Spleen (tissue), 11 donors: Measurements from ENCODE around the gene RNF19B. TPM values are rescaled to one million over a fixed set of nuclear protein-coding genes. Genes with fewer than 3 reads are reported as not detected.

Experiments
- DNase-seq: peaks from one replicate; pipeline ENCODE4 v3.0.0-alpha.2; 2020
- H3K27ac ChIP-seq, 8 donors: fragments of 200-600 bp; sonication (generic) in 7 of 8; 1 replicate in 4 of 8; 2 replicates in 4 of 8; pipeline versions ENCODE4 v1.5.0 to v1.8.0; 2016 to 2021; ENCODE audit warnings: inconsistent platforms in 4 of 8, mild to moderate bottlenecking in 4 of 8, moderate library complexity in 1 of 8
- H3K27me3 ChIP-seq, 7 donors: fragments of 200-600 bp; sonication (generic) in 6 of 7; replicated peaks in 1 of 7; 1 replicate in 4 of 7; 2 replicates in 3 of 7; pipeline versions ENCODE4 v1.5.0 to v1.8.0; 2016 to 2021; ENCODE audit warnings: inconsistent platforms in 3 of 7, mild to moderate bottlenecking in 1 of 7
- H3K36me3 ChIP-seq, 6 donors: fragments of 200-600 bp; sonication (generic) in 5 of 6; 1 replicate in 4 of 6; 2 replicates in 2 of 6; pipeline versions ENCODE4 v1.5.0 to v1.8.0; 2016 to 2021; ENCODE audit warnings: inconsistent platforms in 2 of 6
- H3K4me1 ChIP-seq, 6 donors: fragments of 200-600 bp; sonication (generic) in 5 of 6; 1 replicate in 3 of 6; 2 replicates in 3 of 6; pipeline versions ENCODE4 v1.5.0 to v1.8.0; 2016 to 2021; ENCODE audit warnings: inconsistent platforms in 3 of 6
- H3K4me3 ChIP-seq, 8 donors: fragments of 200-600 bp; sonication (generic) in 7 of 8; 1 replicate in 4 of 8; 2 replicates in 4 of 8; pipeline versions ENCODE4 v1.5.0 to v1.8.0; 2016 to 2021; ENCODE audit warnings: inconsistent platforms in 4 of 8, mild to moderate bottlenecking in 4 of 8, moderate library complexity in 2 of 8
- H3K9me3 ChIP-seq, 8 donors: fragments of 200-600 bp; sonication (generic) in 7 of 8; 1 replicate in 4 of 8; 2 replicates in 4 of 8; pipeline versions ENCODE4 v1.5.0 to v1.8.0; 2016 to 2021; ENCODE audit warnings: inconsistent platforms in 4 of 8
- CTCF ChIP-seq, 11 experiments: fragments of 200-600 bp in 7 of 11; fragments of 450-650 bp in 4 of 11; sonication (generic) in 4 of 11; IDR thresholded peaks in 8 of 11; conservative IDR thresholded peaks in 3 of 11; 1 replicate in 7 of 11; 2 replicates in 4 of 11; pipeline versions ENCODE4 v1.4.0 to v1.8.0; 2016 to 2021; ENCODE audit warnings: antibody characterized with exemption in 11 of 11, inconsistent platforms in 4 of 11, mild to moderate bottlenecking in 1 of 11
- POLR2A ChIP-seq, 3 donors: fragments of 450-650 bp; IDR thresholded peaks; one replicate each; pipeline ENCODE4 v1.5.1; 2017; ENCODE audit warnings: antibody characterized with exemption in 3 of 3, mild to moderate bottlenecking in 1 of 3
- POLR2AphosphoS5 ChIP-seq, 3 donors: sonication (generic); formaldehyde crosslinking; IDR thresholded peaks; one replicate each; pipeline ENCODE4 v1.5.1; 2017; ENCODE audit warnings: antibody characterized with exemption in 3 of 3
- WGBS, 5 donors: extraction: QIAGEN DNeasy Blood & Tissue Kit in 3 of 5; methylation state at CpG; one replicate each; pipeline versions ENCODE4 v1.1.5 to v1.1.7; 2013 to 2018; 5-methylcytosine and 5-hydroxymethylcytosine counted together
- intact Hi-C: fragments of 100-400 bp; cut with DNase I; formaldehyde crosslinking; loops from one replicate; pipeline ENCODE4 v1.15.0; 2023; ENCODE audit warnings: low total_unique reads
- polyA plus RNA-seq, 3 donors: library from polyadenylated mRNA; stranded (reverse); fragments of 200-250 nt; gene quantifications; one replicate each; pipeline ENCODE4 v1.2.1, GENCODE V29; 2013
- total RNA-seq, 7 donors: library from RNA; depleted of rRNA in 3 of 7; stranded (reverse); fragments of >200 nt in 3 of 7; fragmentation: NEBNext Ultra II Directional in 4 of 7; extraction: Animal tissue kit (Norgen Biotek cat#: 25700) in 4 of 7; gene quantifications; one replicate each; pipeline versions ENCODE4 v1.1.0 to v1.2.1, GENCODE V29; 2016 to 2021
- donor health status: healthy with polysubstance abuse.
- donor health status: DM: no; HTN: no; CAD: no; lungs with moderate emphysema.
- donor health status: DM: no; HTN: no; CAD: no.
- donor health status: Bipolar disorder and iron deficiency.
- donor health status: healthy.
- donor health status: DM: no; HTN: no; CAD: no.
- donor health status: DM: yes; HTN: yes; CAD: no.

Gene RNF19B
- total and polyA plus RNA-seq, 10 donors, result 3.6 to 38.4 (median 25.6) TPM

GRCh38 chr1:32902535-32902920 is 62.1 kb downstream of the RNF19B start:
- Histone ChIP-seq H3K4me3 (peak overlapping the region in 1 of 8 donors; percentile 77), H3K27ac (no peak overlapping the region), H3K36me3 (no peaks in the 10 kb centered on the region), H3K9me3 (no peaks in the 10 kb centered on the region), H3K27me3 (peaks cover 0 to 50% (median 22%) of the 10 kb centered on the region in 7 donors), H3K4me1 (peaks cover 5 to 17% (median 12%) of the 10 kb centered on the region in 6 donors)
- TF ChIP-seq CTCF (IDR thresholded peaks at IDR 0.05 in 8 of 11, conservative IDR thresholded peaks at IDR 0.05 in 3 of 11) (no peak), POLR2A (IDR thresholded peaks at IDR 0.05) (no peak), POLR2AphosphoS5 (IDR thresholded peaks at IDR 0.05) (no peak)
- intact Hi-C loops, result no loop called here
- DNase-seq, result no peak
- WGBS, 5 donors, result 66 to 75% (median 73%) methylated on average over 4 to 6 of the region's 6 CpGs

GRCh38 chr1:32901823-32902534 is 62.6 kb downstream of the RNF19B start:
- peak overlapping the region; percentile 31 to 77 (median 47) for H3K4me3 ChIP-seq
- peaks cover 5 to 17% (median 12%) of the 10 kb centered on the region in 6 donors for H3K4me1 ChIP-seq
- no peak for DNase-seq
- 39 to 57% (median 51%) methylated on average over 23 to 24 of the region's 24 CpGs for WGBS, 5 donors
- intact Hi-C loops, result no loop called here
- no peaks in the 10 kb centered on the region for H3K36me3 ChIP-seq
- no peaks in the 10 kb centered on the region for H3K9me3 ChIP-seq
- peaks cover 0 to 50% (median 22%) of the 10 kb centered on the region in 7 donors for H3K27me3 ChIP-seq
- peak overlapping the region in 3 of 8 donors; percentile 11 to 49 (median 37) for H3K27ac ChIP-seq
- TF ChIP-seq POLR2AphosphoS5 (IDR thresholded peaks at IDR 0.05), result no peak
- TF ChIP-seq CTCF (IDR thresholded peaks at IDR 0.05 in 8 of 11, conservative IDR thresholded peaks at IDR 0.05 in 3 of 11), result no peak
- no peak for TF ChIP-seq POLR2A (IDR thresholded peaks at IDR 0.05)

DNA sequence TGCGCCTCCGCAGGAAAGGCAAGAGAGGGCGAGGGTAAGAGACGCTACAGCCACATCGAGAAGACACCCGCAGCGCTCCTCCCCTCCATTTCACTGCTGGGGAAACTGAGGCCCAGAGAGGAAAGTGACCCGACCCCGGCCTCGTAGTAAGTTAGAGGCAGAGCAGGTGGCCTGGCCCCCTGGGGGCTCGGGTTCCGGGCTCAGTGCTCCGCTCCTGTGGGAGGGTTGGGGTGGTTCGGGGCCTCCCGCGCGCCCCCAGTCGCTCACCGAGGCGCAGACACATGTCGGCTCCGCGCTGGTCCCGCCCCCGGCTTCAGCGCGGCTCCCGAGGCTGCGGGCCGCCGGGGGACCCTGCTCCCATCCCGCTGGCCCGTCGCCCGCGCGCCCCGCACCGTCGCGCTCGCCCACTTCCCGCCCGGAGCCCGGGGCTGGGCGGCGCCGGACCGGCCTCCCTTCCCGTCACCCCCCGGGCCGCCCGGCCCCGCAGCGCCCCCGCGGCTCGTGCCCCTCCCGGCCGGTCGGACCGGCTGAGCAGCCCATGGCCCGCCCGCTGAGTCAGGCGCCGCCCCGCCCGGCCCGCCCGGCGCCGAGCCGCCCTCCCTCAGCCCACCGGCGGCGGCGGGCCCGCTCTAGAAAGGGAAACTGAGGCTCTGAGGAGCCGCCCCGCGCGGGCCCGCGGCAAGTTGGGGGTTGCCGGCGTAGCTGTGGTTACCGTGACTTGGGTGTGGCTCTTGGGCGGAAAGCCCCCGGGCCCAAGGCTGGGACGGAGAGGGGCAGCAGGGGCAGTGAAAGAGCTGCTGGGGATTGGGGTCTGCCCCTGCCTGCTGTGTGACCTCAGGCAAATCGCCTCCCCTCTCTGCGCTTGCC is 63.4 kb downstream of the RNF19B start, which contains the start of gene TMEM54:
Gene TMEM54 (minus strand): TSS at position 434 of the 867 bp plus-strand sequence. CDS start 151 bp downstream, at position 283.
- intact Hi-C loops, result no loop called here
- H3K36me3 ChIP-seq, result no peaks in the 10 kb centered on the region
- peak within 1 kb of the TSS in 3 of 8 donors; percentile 11 to 49 (median 37) for H3K27ac ChIP-seq
- no peaks in the 10 kb centered on the region for H3K9me3 ChIP-seq
- 1 to 2% (median 1%) methylated on average over 20 to 92 of the region's 92 CpGs for WGBS, 5 donors
- TF ChIP-seq CTCF (IDR thresholded peaks at IDR 0.05 in 8 of 11, conservative IDR thresholded peaks at IDR 0.05 in 3 of 11) (no peak), POLR2A (IDR thresholded peaks at IDR 0.05) (no peak), POLR2AphosphoS5 (IDR thresholded peaks at IDR 0.05) (no peak)
- peaks cover 0 to 50% (median 22%) of the 10 kb centered on the region in 7 donors for H3K27me3 ChIP-seq
- H3K4me1 ChIP-seq, result peaks cover 5 to 17% (median 12%) of the 10 kb centered on the region in 6 donors
- H3K4me3 ChIP-seq, result peak within 1 kb of the TSS; percentile 41 to 77 (median 47)
- peak; percentile 72 for DNase-seq
